KOPT-K1 (cell line): ENCODE data around the gene COL26A1.
"Not testable (repeated sequence)": the region's sequence is repeated elsewhere in the genome, so short reads cannot be mapped to it uniquely, and the experiment has no call there.

Experiments used
- H3K27ac ChIP-seq: fragments of 200-600 bp; sonication (generic); 2 replicates; pipeline ENCODE4 v1.5.1; 2016; ENCODE audit warnings: antibody characterized with exemption, mild to moderate bottlenecking, low read depth, low read length; ENCODE audit not compliant: poor library complexity, severe bottlenecking
- H3K36me3 ChIP-seq: fragments of 200-600 bp; sonication (generic); 2 replicates; pipeline ENCODE4 v1.5.1; 2017; ENCODE audit warnings: antibody characterized with exemption, mild to moderate bottlenecking, low read length, moderate library complexity; ENCODE audit not compliant: insufficient read depth
- H3K9me3 ChIP-seq: fragments of 200-600 bp; sonication (generic); 2 replicates; pipeline ENCODE4 v1.5.1; 2017; ENCODE audit warnings: antibody characterized with exemption, low read length, mild to moderate bottlenecking; ENCODE audit not compliant: insufficient read depth, poor library complexity, severe bottlenecking

Gene COL26A1

GRCh38 chr7:101362334-101363195 is at the start of gene COL26A1:
COL26A1 (plus strand) TSS chr7:101362875; CDS start chr7:101363033, 158 bp downstream.
- Histone ChIP-seq H3K36me3 (no peaks in the 10 kb centered on the region), H3K9me3 (no peaks in the 10 kb centered on the region), H3K27ac (no peak within 1 kb of the TSS)

GRCh38 chr7:101315336-101315735 is 47.3 kb upstream of the COL26A1 start:
- Histone ChIP-seq H3K36me3 (peaks cover 17% of the 10 kb centered on the region; the same call in 1 of the 2 replicates), H3K27ac (no peak overlapping the region), H3K9me3 (peaks cover 13% of the 10 kb centered on the region)

GRCh38 chr7:101319401-101319800 is 43.3 kb upstream of the COL26A1 start:
- no peaks in the 10 kb centered on the region for H3K9me3 ChIP-seq
- H3K27ac ChIP-seq: no peak overlapping the region
- peaks cover 17% of the 10 kb centered on the region; the same call in 1 of the 2 replicates for H3K36me3 ChIP-seq

GRCh38 chr7:101321491-101322401 is 40.9 kb upstream of the COL26A1 start, which contains the start of gene IFT22:
IFT22 (minus strand) TSS chr7:101321812; CDS start chr7:101321709, 103 bp downstream.
- peak within 1 kb of the TSS; percentile 78 for H3K27ac ChIP-seq
- H3K9me3 ChIP-seq: no peaks in the 10 kb centered on the region
- peaks cover 3% of the 10 kb centered on the region; the same call in 1 of the 2 replicates for H3K36me3 ChIP-seq

GRCh38 chr7:101328159-101328558 is 34.5 kb upstream of the COL26A1 start:
- no peak overlapping the region for H3K27ac ChIP-seq
- H3K36me3 ChIP-seq: no peaks in the 10 kb centered on the region
- no peaks in the 10 kb centered on the region for H3K9me3 ChIP-seq

GRCh38 chr7:101330011-101330484 is 32.6 kb upstream of the COL26A1 start:
- no peaks in the 10 kb centered on the region for H3K36me3 ChIP-seq

GRCh38 chr7:101332026-101332425 is 30.6 kb upstream of the COL26A1 start:
- no peaks in the 10 kb centered on the region for H3K9me3 ChIP-seq
- no peaks in the 10 kb centered on the region for H3K36me3 ChIP-seq
- H3K27ac ChIP-seq: no peak overlapping the region

More at GRCh38 chr7:101330011-101330484, 32.6 kb upstream of the COL26A1 start:
- H3K27ac ChIP-seq: no peak overlapping the region
- no peaks in the 10 kb centered on the region for H3K9me3 ChIP-seq

GRCh38 chr7:101333912-101334311 is 28.8 kb upstream of the COL26A1 start:
- Histone ChIP-seq H3K9me3 (no peaks in the 10 kb centered on the region), H3K36me3 (no peaks in the 10 kb centered on the region), H3K27ac (no peak overlapping the region)

- Histone ChIP-seq H3K27ac (no peak overlapping the region), H3K9me3 (no peaks in the 10 kb centered on the region)
Measured at GRCh38 chr7:101340379-101340778, 22.3 kb upstream of the COL26A1 start.

GRCh38 chr7:101342892-101343291 is 19.8 kb upstream of the COL26A1 start:
- H3K27ac ChIP-seq: no peak overlapping the region
- H3K36me3 ChIP-seq: no peaks in the 10 kb centered on the region
- H3K9me3 ChIP-seq: no peaks in the 10 kb centered on the region

More at GRCh38 chr7:101340379-101340778, 22.3 kb upstream of the COL26A1 start:
- H3K36me3 ChIP-seq: no peaks in the 10 kb centered on the region

GRCh38 chr7:101347477-101347876 is 15.2 kb upstream of the COL26A1 start:
- Histone ChIP-seq H3K9me3 (no peaks in the 10 kb centered on the region), H3K36me3 (no peaks in the 10 kb centered on the region), H3K27ac (no peak overlapping the region)

- H3K36me3 ChIP-seq, H3K27ac ChIP-seq, H3K9me3 ChIP-seq: not testable (repeated sequence)
Measured at GRCh38 chr7:101348456-101349067, 14.1 kb upstream of the COL26A1 start.

GRCh38 chr7:101349300-101349699 is 13.4 kb upstream of the COL26A1 start:
- H3K36me3 ChIP-seq, H3K9me3 ChIP-seq, H3K27ac ChIP-seq: not testable (repeated sequence)

GRCh38 chr7:101352920-101353308 is 9.8 kb upstream of the COL26A1 start:
- H3K9me3 ChIP-seq: no peaks in the 10 kb centered on the region
- no peak overlapping the region for H3K27ac ChIP-seq
- no peaks in the 10 kb centered on the region for H3K36me3 ChIP-seq
